K562 (cell line): ENCODE data around the gene FITM2. TPM values are rescaled to one million over a fixed set of nuclear protein-coding genes. Genes with fewer than 3 reads are reported as not detected.
A peak's percentile ranks its signal among the peaks of the same experiment; 100 is the strongest.

ENCODE experiments used
- ATAC-seq: fragments of 200-7000 bp; cut with Tn5 transposase; 3 replicates; pipeline ENCODE4 v1.9.1; 2020; ENCODE audit warnings: moderate library complexity
- BruUV-seq: library from RNA; stranded (reverse); fragments of 400-500 nt; replicated peaks from 2 replicates; lab custom pipeline; 2021; lab: Mats Ljungman, UMichigan
- CTCF ChIA-PET: fragments of 300-600 bp; formaldehyde crosslinking; extraction: SDS; loops from one replicate; lab custom pipeline; 2021; ENCODE audit warnings: low intra/inter-chr PET ratio; lab: Yijun Ruan, JAX
- POLR2A ChIA-PET: fragments of 300-600, 350-650 bp; sonication (Branson Sonifier 250); formaldehyde crosslinking; extraction: SDS; loops from one replicate; lab custom pipeline; 2021; ENCODE audit warnings: antibody characterized with exemption, inconsistent platforms; lab: Yijun Ruan, JAX
- DNase-seq, 4 experiments: peaks; one replicate each; pipeline versions ENCODE4 v3.0.0 to v3.0.0-alpha.2; 2011 to 2018; ENCODE audit warnings: low spot score in 3 of 4, mixed read lengths in 3 of 4; ENCODE audit errors: extremely low read depth in 1 of 4
- FAIRE-seq: peaks from 2 replicates; lab custom pipeline; 2011; peaks lifted over from hg19 to GRCh38; lab: Jason Lieb, UNC
- H2AFZ ChIP-seq: 2 replicates; pipeline ENCODE4 v1.6.0; 2011; ENCODE audit warnings: low read depth, low read length, control low read depth, inconsistent platforms
- H3K27ac ChIP-seq: fragments of 200-600 bp; 3 replicates; pipeline ENCODE4 v1.8.0; 2011; ENCODE audit warnings: low read depth, mild to moderate bottlenecking, control low read depth, inconsistent platforms, low read length, moderate library complexity, mixed read lengths; ENCODE audit errors: extremely low read depth
- H3K27me3 ChIP-seq, 2 experiments: fragments of 300-600 bp in 1 of 2; 2 replicates in 1 of 2; 3 replicates in 1 of 2; pipeline versions ENCODE4 v1.6.0 to v1.8.0; 2011; ENCODE audit warnings: inconsistent platforms in 2 of 2, low read length in 2 of 2, mild to moderate bottlenecking in 1 of 2, mixed read lengths in 1 of 2, moderate library complexity in 1 of 2; ENCODE audit not compliant: control insufficient read depth in 2 of 2, insufficient read depth in 2 of 2
- H3K36me3 ChIP-seq: fragments of 300-600 bp; 3 replicates; pipeline ENCODE4 v1.8.0; 2011; ENCODE audit warnings: mild to moderate bottlenecking, low read length, inconsistent platforms; ENCODE audit not compliant: control insufficient read depth, insufficient read depth
- H3K4me1 ChIP-seq, 2 experiments: fragments of 200-600 bp in 1 of 2; replicated peaks in 1 of 2; 2 replicates in 1 of 2; 3 replicates in 1 of 2; pipeline versions ENCODE4 v1.5.1 to v1.8.0; 2011; ENCODE audit warnings: inconsistent platforms in 2 of 2, low read length in 2 of 2, mild to moderate bottlenecking in 1 of 2, mixed read lengths in 1 of 2, moderate library complexity in 1 of 2; ENCODE audit not compliant: control insufficient read depth in 2 of 2, insufficient read depth in 2 of 2
- H3K4me2 ChIP-seq: 2 replicates; pipeline ENCODE4 v1.6.1; 2011; ENCODE audit warnings: low read length, control low read depth, inconsistent platforms, mixed read lengths; ENCODE audit not compliant: insufficient read depth
- H3K4me3 ChIP-seq: fragments of 200-600 bp; sonication (generic), shearing (Covaris generic); 2 replicates; pipeline ENCODE4 v1.5.1; 2016; ENCODE audit warnings: control low read depth, inconsistent platforms
- H3K79me2 ChIP-seq: fragments of 200-600 bp; 3 replicates; pipeline ENCODE4 v1.8.0; 2011; ENCODE audit warnings: low read length, inconsistent platforms; ENCODE audit not compliant: control insufficient read depth, insufficient read depth
- H3K9ac ChIP-seq, 2 experiments: 2 replicates each; pipeline versions ENCODE4 v1.6.0 to v1.6.1; 2011; ENCODE audit warnings: low read depth in 2 of 2, low read length in 2 of 2, control low read depth in 1 of 2, inconsistent platforms in 1 of 2, mild to moderate bottlenecking in 1 of 2, mixed read lengths in 1 of 2; ENCODE audit not compliant: insufficient read depth in 1 of 2
- H3K9me1 ChIP-seq: one replicate; pipeline ENCODE4 v1.6.0; 2011; ENCODE audit warnings: inconsistent platforms, mild to moderate bottlenecking, low read length, moderate library complexity; ENCODE audit not compliant: control insufficient read depth, insufficient read depth
- H3K9me3 ChIP-seq: replicated peaks from 2 replicates; pipeline ENCODE4 v1.5.1; 2011; ENCODE audit warnings: low read depth, low read length, inconsistent platforms; ENCODE audit not compliant: control insufficient read depth, insufficient read depth
- H4K20me1 ChIP-seq: replicated peaks from 2 replicates; pipeline ENCODE4 v1.6.1; 2011; ENCODE audit warnings: low read length, inconsistent platforms, mixed read lengths; ENCODE audit not compliant: control insufficient read depth, insufficient read depth
- BCL6 ChIP-seq: fragments of 250-450 bp; sonication (Bioruptor Pico); IDR thresholded peaks from 2 replicates; pipeline ENCODE4 v1.4.0; 2020
- BCOR ChIP-seq: fragments of 450-650 bp; IDR thresholded peaks from 2 replicates; pipeline ENCODE4 v1.6.1; 2016
- CHD4 ChIP-seq: fragments of 200-600 bp; sonication (generic); IDR thresholded peaks from 3 replicates; pipeline ENCODE4 v1.6.1; 2012; ENCODE audit warnings: low read depth, mild to moderate bottlenecking, mixed read lengths, low read length, inconsistent platforms; ENCODE audit not compliant: insufficient read depth, insufficient replicate concordance, poor library complexity, severe bottlenecking
- EGR1 ChIP-seq: fragments of 450-650 bp; conservative IDR thresholded peaks from 2 replicates; pipeline ENCODE4 v1.6.1; 2017; ENCODE audit warnings: mild to moderate bottlenecking
- HLTF ChIP-seq: fragments of 450-650 bp; IDR thresholded peaks from 2 replicates; pipeline ENCODE4 v1.6.1; 2016
- LARP7 ChIP-seq: fragments of 450-650 bp; IDR thresholded peaks from 2 replicates; pipeline ENCODE4 v1.6.1; 2016
- NELFE ChIP-seq: IDR thresholded peaks from 2 replicates; pipeline ENCODE4 v1.6.1; 2011; ENCODE audit warnings: mild to moderate bottlenecking; ENCODE audit not compliant: insufficient read depth, insufficient read length
- NFE2 ChIP-seq: IDR thresholded peaks from 2 replicates; pipeline ENCODE4 v1.6.1; 2014; ENCODE audit warnings: antibody characterized with exemption, low read depth
- NUFIP1 ChIP-seq: fragments of 450-650 bp; IDR thresholded peaks from 2 replicates; pipeline ENCODE4 v1.6.1; 2018; ENCODE audit not compliant: partially characterized antibody
- RBM25 ChIP-seq: fragments of 200-400 bp; formaldehyde crosslinking; IDR thresholded peaks from 2 replicates; pipeline ENCODE4 v1.6.1; 2018; ENCODE audit warnings: low read length, low read depth, moderate library complexity; ENCODE audit not compliant: severe bottlenecking
- SIN3B ChIP-seq: fragments of 450-650 bp; IDR thresholded peaks from 2 replicates; pipeline ENCODE4 v1.6.1; 2017; ENCODE audit warnings: low read depth, mild to moderate bottlenecking, moderate library complexity
- SP1 ChIP-seq: sonication (generic); formaldehyde crosslinking; IDR thresholded peaks from 2 replicates; pipeline ENCODE4 v1.8.1; 2022; ENCODE audit warnings: mild to moderate bottlenecking, missing genetic modification reagents
- SRSF1 ChIP-seq: fragments of 200-400 bp; formaldehyde crosslinking; IDR thresholded peaks from 2 replicates; pipeline ENCODE4 v1.6.1; 2017; ENCODE audit warnings: mild to moderate bottlenecking, low read depth, low read length, moderate library complexity
- TAF1 ChIP-seq: IDR thresholded peaks from 2 replicates; pipeline ENCODE4 v1.6.1; 2011; ENCODE audit warnings: mild to moderate bottlenecking, low read length, moderate library complexity; ENCODE audit not compliant: insufficient read depth, control insufficient read depth, severe bottlenecking; ENCODE audit errors: extremely low read depth
- TAF7 ChIP-seq: fragments of 450-650 bp; IDR thresholded peaks from 2 replicates; pipeline ENCODE4 v1.6.1; 2016; ENCODE audit warnings: missing genetic modification characterization, missing compliant biosample characterization
- XRCC3 ChIP-seq: fragments of 450-650 bp; IDR thresholded peaks from 2 replicates; pipeline ENCODE4 v1.6.1; 2017; ENCODE audit warnings: mild to moderate bottlenecking, moderate library complexity
- ZNF668 ChIP-seq: fragments of 250-450 bp; sonication (Bioruptor Pico); IDR thresholded peaks from 2 replicates; pipeline ENCODE4 v1.8.0; 2022; ENCODE audit warnings: mild to moderate bottlenecking, inconsistent platforms
- ZNF75A ChIP-seq: fragments of 450-650 bp; formaldehyde crosslinking; IDR thresholded peaks from 2 replicates; pipeline ENCODE4 v1.4.0; 2020; ENCODE audit warnings: mild to moderate bottlenecking
- WGBS: fragments of 100-300 bp; shearing (Covaris generic); methylation state at CpG from one replicate; pipeline ENCODE4 v1.1.6; 2016; ENCODE audit warnings: low coverage, mixed read lengths; ENCODE audit not compliant: insufficient coverage; ENCODE audit errors: missing lambda C conversion rate; 5-methylcytosine and 5-hydroxymethylcytosine counted together
- in situ Hi-C: fragments of 300-500 bp; cut with MboI; formaldehyde crosslinking; loops from 4 replicates; pipeline ENCODE4 v1.15.0; 2018; ENCODE audit warnings: inconsistent platforms, mixed read lengths
- intact Hi-C: fragments of 100-400 bp; cut with micrococcal nuclease; formaldehyde crosslinking; loops from 2 replicates; pipeline ENCODE4 v1.14.2; 2022
- polyA plus RNA-seq, 8 experiments: library from polyadenylated mRNA; depleted of rRNA in 4 of 8; stranded (reverse) in 5 of 8; unstranded in 3 of 8; fragments of >200 nt; fragmentation: Nextera tagmentation in 2 of 8; fragmentation: Illumina TruSeq in 1 of 8; extraction: Ambion mirVana in 2 of 8; extraction: Trizol in 1 of 8; gene quantifications; 2 replicates each; pipeline versions ENCODE4 v1.2.1 to v1.2.3, GENCODE V29; 2011 to 2014; ENCODE audit warnings: inconsistent platforms in 1 of 8, missing spikeins in 1 of 8
- total RNA-seq, 7 experiments: library from RNA; depleted of rRNA in 6 of 7; stranded (reverse); fragments of >200 nt in 6 of 7; fragmentation: Illumina TruSeq in 2 of 7; extraction: Trizol in 2 of 7; gene quantifications; 2 replicates each; pipeline versions ENCODE4 v1.2.1 to v1.2.3, GENCODE V29; 2011 to 2021; ENCODE audit warnings: low replicate concordance in 1 of 7
- TF ChIP-seq, protein P1 (sequence below): sonication (generic); formaldehyde crosslinking; IDR thresholded peaks from 2 replicates; pipeline ENCODE4 v1.8.0; 2022; ENCODE audit warnings: mild to moderate bottlenecking, missing genetic modification reagents, borderline replicate concordance

Gene FITM2
- total and polyA plus RNA-seq, 9 of the 15 experiments (the other 6 are each of a cell fraction or from before 2014, with no cell fraction given) = 0.64 to 2.8 (median 1.8) TPM

DNA sequence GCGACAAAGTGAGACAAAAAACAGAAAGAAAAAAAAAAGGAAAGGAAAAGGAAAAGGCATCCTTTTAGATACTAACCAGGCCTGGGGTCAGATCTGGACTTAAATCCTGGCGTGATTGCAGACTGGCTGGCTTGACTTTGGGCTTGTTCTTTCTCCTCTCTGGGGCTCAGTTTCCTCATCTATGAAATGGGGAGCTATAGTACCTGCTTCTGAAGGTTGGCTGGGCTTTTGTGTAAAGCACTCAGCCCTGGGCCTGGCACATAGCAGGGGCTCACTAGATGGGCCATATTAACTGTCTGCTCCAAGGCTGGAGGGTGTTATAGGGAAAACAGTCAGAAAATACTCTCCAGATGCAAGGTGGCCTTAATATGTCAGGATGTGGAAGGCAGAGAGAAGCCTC is 24.7 kb upstream of the FITM2 start:
- no peaks in the 10 kb centered on the region for H3K9me1 ChIP-seq
- peaks cover 26 to 62% of the 10 kb centered on the region in 2 experiments for H3K27me3 ChIP-seq
- no peak for ATAC-seq
- no peaks in the 10 kb centered on the region for H3K79me2 ChIP-seq
- no peak for DNase-seq
- H3K36me3 ChIP-seq = no peaks in the 10 kb centered on the region
- H3K27ac ChIP-seq = no peak overlapping the region
- H3K9ac ChIP-seq = no peak overlapping the region
- H3K9me3 ChIP-seq = no peaks in the 10 kb centered on the region
- no peak for FAIRE-seq
- in situ Hi-C loops (no loop called here), intact Hi-C loops (no loop called here)
- ChIA-PET POLR2A (no interaction called here), CTCF (no interaction called here)
- no peaks in the 10 kb centered on the region for H4K20me1 ChIP-seq
- H3K4me2 ChIP-seq = no peak overlapping the region
- no TSS peak for BruUV-seq
- TF ChIP-seq LARP7 = no peak
- TF ChIP-seq RBM25 = peak; percentile 52
- 0% methylated on average over 2 of the region's 2 CpGs for WGBS
- no peaks in the 10 kb centered on the region for H3K4me1 ChIP-seq
- no peak overlapping the region for H2AFZ ChIP-seq
- no peak overlapping the region for H3K4me3 ChIP-seq

DNA sequence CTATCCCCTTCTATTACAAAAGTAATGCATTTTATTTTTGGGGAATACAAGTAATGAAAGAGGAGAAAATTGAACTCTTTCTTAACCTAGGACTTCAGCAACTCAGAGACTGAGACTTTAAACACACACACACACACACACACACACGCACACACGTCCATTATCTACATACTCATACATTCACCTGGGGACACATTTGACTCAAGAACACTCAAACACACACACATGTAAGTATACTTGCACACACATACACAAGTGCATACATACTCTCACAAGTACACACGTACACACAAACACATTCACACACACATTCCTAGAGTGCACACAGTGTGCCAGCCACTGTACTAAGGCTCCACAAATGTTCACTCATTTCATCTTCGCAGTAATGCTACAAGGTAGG is 23.7 kb upstream of the FITM2 start:
- DNase-seq = no peak
- Histone ChIP-seq H2AFZ (no peak overlapping the region), H3K79me2 (no peaks in the 10 kb centered on the region), H3K36me3 (no peaks in the 10 kb centered on the region), H3K4me1 (no peaks in the 10 kb centered on the region), H3K9me1 (no peaks in the 10 kb centered on the region), H3K27me3 (peaks cover 28 to 62% of the 10 kb centered on the region in 2 experiments), H3K9ac (no peak overlapping the region), H3K9me3 (no peaks in the 10 kb centered on the region), H3K4me3 (no peak overlapping the region), H4K20me1 (no peaks in the 10 kb centered on the region), H3K27ac (no peak overlapping the region), H3K4me2 (no peak overlapping the region)
- ChIA-PET POLR2A (no interaction called here), CTCF (no interaction called here)
- ATAC-seq = no peak
- intact Hi-C loops (no loop called here), in situ Hi-C loops (no loop called here)
- WGBS = 3% methylated on average over 4 of the region's 4 CpGs
- FAIRE-seq = no peak
- BruUV-seq = no TSS peak
- TF ChIP-seq HLTF (no peak), SRSF1 (no peak), EGR1 (no peak), BCOR (no peak), ZNF75A (CRISPR knock-in tag) (no peak), XRCC3 (no peak), NUFIP1 (no peak), NELFE (no peak), NFE2 (no peak), SIN3B (no peak), TAF1 (no peak), ZNF668 (CRISPR knock-in tag) (no peak), SP1 (no peak), BCL6 (CRISPR knock-in tag) (no peak), CHD4 (no peak), TAF7 (tag) (no peak)
- TF ChIP-seq, protein P1, sequence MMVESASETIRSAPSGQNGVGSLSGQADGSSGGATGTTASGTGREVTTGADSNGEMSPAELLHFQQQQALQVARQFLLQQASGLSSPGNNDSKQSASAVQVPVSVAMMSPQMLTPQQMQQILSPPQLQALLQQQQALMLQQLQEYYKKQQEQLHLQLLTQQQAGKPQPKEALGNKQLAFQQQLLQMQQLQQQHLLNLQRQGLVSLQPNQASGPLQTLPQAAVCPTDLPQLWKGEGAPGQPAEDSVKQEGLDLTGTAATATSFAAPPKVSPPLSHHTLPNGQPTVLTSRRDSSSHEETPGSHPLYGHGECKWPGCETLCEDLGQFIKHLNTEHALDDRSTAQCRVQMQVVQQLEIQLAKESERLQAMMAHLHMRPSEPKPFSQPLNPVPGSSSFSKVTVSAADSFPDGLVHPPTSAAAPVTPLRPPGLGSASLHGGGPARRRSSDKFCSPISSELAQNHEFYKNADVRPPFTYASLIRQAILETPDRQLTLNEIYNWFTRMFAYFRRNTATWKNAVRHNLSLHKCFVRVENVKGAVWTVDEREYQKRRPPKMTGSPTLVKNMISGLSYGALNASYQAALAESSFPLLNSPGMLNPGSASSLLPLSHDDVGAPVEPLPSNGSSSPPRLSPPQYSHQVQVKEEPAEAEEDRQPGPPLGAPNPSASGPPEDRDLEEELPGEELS (CRISPR knock-in tag) = no peak
